HepG2 (cell line): Measurements from ENCODE around the gene ACTN3. TPM values are rescaled to one million over a fixed set of nuclear protein-coding genes. Genes with fewer than 3 reads are reported as not detected.

Experiments used
- ADNP ChIP-seq: sonication (generic); formaldehyde crosslinking; IDR thresholded peaks from 2 replicates; pipeline ENCODE4 v1.4.0; 2020; ENCODE audit warnings: missing genetic modification reagents
- BCL6 ChIP-seq: IDR thresholded peaks from 2 replicates; pipeline ENCODE4 v1.6.1; 2016; ENCODE audit warnings: missing genetic modification reagents, missing compliant biosample characterization
- CAMTA2 ChIP-seq: sonication (generic); formaldehyde crosslinking; IDR thresholded peaks from 2 replicates; pipeline ENCODE4 v1.4.0; 2020; ENCODE audit warnings: mild to moderate bottlenecking, missing genetic modification reagents, borderline replicate concordance
- ERF ChIP-seq: IDR thresholded peaks from 2 replicates; pipeline ENCODE4 v1.6.1; 2018; ENCODE audit warnings: missing biosample characterization, missing genetic modification reagents
- HIC2 ChIP-seq: sonication (generic); formaldehyde crosslinking; IDR thresholded peaks from 2 replicates; pipeline ENCODE4 v1.9.0; 2022; ENCODE audit warnings: low read depth, missing genetic modification reagents
- JUNB ChIP-seq: sonication (generic); formaldehyde crosslinking; IDR thresholded peaks from 2 replicates; pipeline ENCODE4 v1.8.0; 2022; ENCODE audit warnings: missing genetic modification reagents, mild to moderate bottlenecking, borderline replicate concordance
- MLX ChIP-seq: IDR thresholded peaks from 2 replicates; pipeline ENCODE4 v1.6.1; 2016
- NFIC ChIP-seq: IDR thresholded peaks from 2 replicates; pipeline ENCODE4 v1.6.1; 2012; ENCODE audit warnings: mild to moderate bottlenecking, low read length, inconsistent platforms
- PCBP1 ChIP-seq: fragments of 200-400 bp; formaldehyde crosslinking; IDR thresholded peaks from 2 replicates; pipeline ENCODE4 v1.6.1; 2017; ENCODE audit warnings: mild to moderate bottlenecking, low read depth, low read length, borderline replicate concordance
- RCOR2 ChIP-seq: IDR thresholded peaks from 2 replicates; pipeline ENCODE4 v1.6.1; 2016; ENCODE audit warnings: missing biosample characterization, missing genetic modification reagents
- SAP130 ChIP-seq: IDR thresholded peaks from 2 replicates; pipeline ENCODE4 v1.6.1; 2016; ENCODE audit warnings: low read depth
- SRF ChIP-seq: IDR thresholded peaks from 2 replicates; pipeline ENCODE4 v1.6.1; 2011; ENCODE audit warnings: mild to moderate bottlenecking, low read depth, low read length, moderate library complexity
- STAT6 ChIP-seq: sonication (generic); formaldehyde crosslinking; IDR thresholded peaks from 2 replicates; pipeline ENCODE4 v1.4.0; 2020; ENCODE audit warnings: missing genetic modification reagents, mild to moderate bottlenecking, borderline replicate concordance
- YY1 ChIP-seq: IDR thresholded peaks from 2 replicates; pipeline ENCODE4 v1.6.1; 2011; ENCODE audit warnings: low read length, low read depth, moderate library complexity, mild to moderate bottlenecking; ENCODE audit not compliant: insufficient read depth, insufficient replicate concordance
- ZMYM3 ChIP-seq: sonication (generic); formaldehyde crosslinking; IDR thresholded peaks from 2 replicates; pipeline ENCODE4 v1.5.1; 2020; ENCODE audit warnings: mild to moderate bottlenecking, missing genetic modification reagents
- ZNF136 ChIP-seq: sonication (generic); formaldehyde crosslinking; IDR thresholded peaks from 2 replicates; pipeline ENCODE4 v1.8.1; 2022; ENCODE audit warnings: low read depth, mild to moderate bottlenecking, moderate library complexity, missing genetic modification reagents
- ZNF224 ChIP-seq: sonication (generic); formaldehyde crosslinking; IDR thresholded peaks from 2 replicates; pipeline ENCODE4 v1.5.0; 2020; ENCODE audit warnings: mild to moderate bottlenecking, missing genetic modification reagents
- ZNF567 ChIP-seq: sonication (generic); formaldehyde crosslinking; IDR thresholded peaks from 2 replicates; pipeline ENCODE4 v1.8.1; 2023; ENCODE audit warnings: mild to moderate bottlenecking, missing genetic modification reagents, borderline replicate concordance
- polyA plus RNA-seq, 8 experiments: library from polyadenylated mRNA; depleted of rRNA in 3 of 8; stranded (reverse) in 7 of 8; unstranded in 1 of 8; fragments of >200 nt; fragmentation: Illumina TruSeq in 4 of 8; extraction: Trizol in 4 of 8; gene quantifications; 2 replicates each; pipeline versions ENCODE4 v1.2.1 to v1.2.3, GENCODE V29; 2011 to 2016; ENCODE audit warnings: low read depth in 4 of 8, missing spikeins in 1 of 8, mixed read lengths in 1 of 8; ENCODE audit not compliant: insufficient read depth in 1 of 8
- total RNA-seq, 5 experiments: library from RNA; depleted of rRNA; stranded (reverse); fragments of >200 nt; fragmentation: Illumina TruSeq; extraction: Trizol; gene quantifications; 2 replicates each; pipeline ENCODE4 v1.2.3, GENCODE V29; 2016; ENCODE audit warnings: low read depth in 1 of 5

The ACTN3 gene
- total and polyA plus RNA-seq, 2 of the 13 experiments (the other 11 are each of a cell fraction or from before 2014, with no cell fraction given), result 0.04 to 0.09 TPM

- TF ChIP-seq BCL6 (no peak), ERF (0 out of 2 replicates have a peak, but pooled peaks have one; percentile 10), SRF (peak; percentile 89; the same call in 1 of the 2 replicates), ZMYM3 (CRISPR knock-in tag) (peak; percentile 99), MLX (CRISPR knock-in tag) (no peak), JUNB (CRISPR knock-in tag) (no peak), RCOR2 (CRISPR knock-in tag) (peak; percentile 91), ZNF567 (CRISPR knock-in tag) (no peak; the same call in 1 of the 2 replicates), PCBP1 (peak; percentile 66; the same call in 1 of the 2 replicates), CAMTA2 (CRISPR knock-in tag) (no peak), SAP130 (no peak), ZNF224 (0 out of 2 replicates have a peak, but pooled peaks have one; percentile 30), HIC2 (CRISPR knock-in tag) (no peak), ADNP (CRISPR knock-in tag) (peak; percentile 94), NFIC (no peak), STAT6 (CRISPR knock-in tag) (no peak), YY1 (peak; percentile 10), ZNF136 (CRISPR knock-in tag) (0 out of 2 replicates have a peak, but pooled peaks have one; percentile 38)
These were observed at the start of gene ACTN3 (continued) for GRCh38 chr11:66546368-66546965.
